Aorta (tissue), 5 donors: ENCODE data around the gene ELFN1. TPM values are rescaled to one million over a fixed set of nuclear protein-coding genes. Genes with fewer than 3 reads are reported as not detected.

ENCODE experiments used
- ATAC-seq: fragments of 200-7000 bp; cut with Tn5 transposase; one replicate; pipeline ENCODE4 v1.9.1; 2022; ENCODE audit warnings: moderate library complexity; ENCODE audit not compliant: low FRiP score
- DNase-seq, 2 donors: peaks; one replicate each; pipeline ENCODE4 v3.0.0-alpha.2; 2020
- H3K27ac ChIP-seq, 2 donors: one replicate each; pipeline ENCODE4 v1.5.1; 2013; ENCODE audit warnings: low read length in 2 of 2, mild to moderate bottlenecking in 2 of 2, moderate library complexity in 2 of 2, control low read depth in 1 of 2, inconsistent platforms in 1 of 2, low read depth in 1 of 2
- H3K27me3 ChIP-seq, 2 donors: one replicate each; pipeline ENCODE4 v1.6.1; 2013; ENCODE audit warnings: control low read depth in 1 of 2, low read length in 1 of 2, mild to moderate bottlenecking in 1 of 2, moderate library complexity in 1 of 2; ENCODE audit not compliant: insufficient read depth in 2 of 2, control insufficient read depth in 1 of 2
- H3K36me3 ChIP-seq, 2 donors: one replicate each; pipeline ENCODE4 v1.6.1; 2013; ENCODE audit warnings: control low read depth in 1 of 2, low read length in 1 of 2, mild to moderate bottlenecking in 1 of 2; ENCODE audit not compliant: insufficient read depth in 2 of 2, control insufficient read depth in 1 of 2
- H3K4me1 ChIP-seq, 2 donors: one replicate each; pipeline ENCODE4 v1.6.1; 2013; ENCODE audit warnings: low read length in 2 of 2, control low read depth in 1 of 2, mild to moderate bottlenecking in 1 of 2, moderate library complexity in 1 of 2; ENCODE audit not compliant: insufficient read depth in 2 of 2, control insufficient read depth in 1 of 2
- H3K4me3 ChIP-seq, 2 donors: one replicate each; pipeline ENCODE4 v1.5.1; 2013; ENCODE audit warnings: low read length in 2 of 2, control low read depth in 1 of 2, mild to moderate bottlenecking in 1 of 2
- H3K9me3 ChIP-seq: one replicate; pipeline ENCODE4 v1.6.1; 2013; ENCODE audit warnings: mild to moderate bottlenecking, low read length; ENCODE audit not compliant: control insufficient read depth
- WGBS, 2 donors: extraction: QIAGEN DNeasy Blood & Tissue Kit; methylation state at CpG; one replicate each; pipeline ENCODE4 v1.1.7; 2013; 5-methylcytosine and 5-hydroxymethylcytosine counted together
- intact Hi-C, 2 donors: fragments of 100-400 bp; cut with DNase I; formaldehyde crosslinking; loops; one replicate each; pipeline versions ENCODE4 v1.14.2 to v1.15.0; 2022
- polyA plus RNA-seq, 2 donors: library from polyadenylated mRNA; stranded (reverse); fragments of 200-250 nt; gene quantifications; one replicate each; pipeline ENCODE4 v1.2.3, GENCODE V29; 2013
- total RNA-seq, 2 donors: library from RNA; stranded (reverse); fragmentation: NEBNext Ultra II Directional; extraction: Animal tissue kit (Norgen Biotek cat#: 25700); gene quantifications; one replicate each; pipeline ENCODE4 v1.2.1, GENCODE V29; 2021
- donor health status: healthy with polysubstance abuse.
- donor health status: Bipolar disorder and iron deficiency.
- donor health status: DM: no; HTN: no; CAD: no.
- donor health status: DM: no; HTN: no; CAD: no.
- donor health status: DM: yes; HTN: yes; CAD: no.

ELFN1 gene
- total and polyA plus RNA-seq, 4 donors: 0.13 to 4.8 (median 1.2) TPM; not detected in 1

DNA sequence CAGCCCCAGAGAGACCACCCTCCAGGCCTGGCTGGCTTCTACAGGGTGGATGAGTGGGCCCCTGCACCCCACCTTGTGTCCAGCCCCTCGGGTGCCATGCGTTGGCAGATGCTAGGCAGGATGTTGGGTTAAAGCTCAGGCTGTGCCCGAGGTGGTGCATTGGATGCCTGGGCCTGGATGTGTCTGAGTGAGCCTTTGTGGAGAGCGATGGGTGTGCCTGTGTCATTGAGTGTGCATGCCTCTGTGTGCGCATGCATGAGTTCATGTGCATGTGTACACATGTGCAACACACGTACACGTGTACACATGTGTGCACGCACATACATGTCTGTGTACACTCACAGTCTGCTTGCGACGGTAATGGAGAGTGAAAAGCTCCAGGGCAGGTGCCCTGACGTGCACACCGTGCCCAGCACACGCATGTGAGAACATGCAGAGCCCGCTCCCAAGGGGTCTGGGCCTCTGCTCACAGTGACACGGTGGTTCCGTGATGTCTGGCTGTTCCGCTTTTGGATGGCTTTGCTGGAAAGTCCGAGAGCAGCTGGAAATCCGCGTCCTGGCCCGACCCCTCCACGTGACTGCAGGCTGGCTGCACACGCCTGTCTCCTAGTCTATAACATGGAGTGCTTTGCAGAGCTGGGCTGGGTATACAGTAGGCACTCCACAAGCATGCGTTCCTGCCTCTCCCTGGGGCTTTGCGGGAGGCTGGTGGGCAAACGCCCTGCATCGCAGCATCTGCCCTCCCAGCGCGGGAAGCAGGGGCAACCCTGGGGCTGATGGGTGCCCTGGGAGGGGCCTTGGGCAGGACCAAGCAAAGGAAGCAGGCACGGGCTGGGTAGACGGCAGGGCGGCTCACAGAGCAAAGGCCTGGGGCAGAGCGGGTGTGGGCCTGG lies 36.9 kb downstream of the ELFN1 start:
- no peaks in the 10 kb centered on the region for H3K27me3 ChIP-seq
- no peak overlapping the region for H3K27ac ChIP-seq
- intact Hi-C loops: no loop called here
- no peak overlapping the region for H3K4me3 ChIP-seq
- H3K9me3 ChIP-seq: peaks cover 3% of the 10 kb centered on the region
- H3K4me1 ChIP-seq: no peaks in the 10 kb centered on the region
- WGBS, 2 donors: 82 to 88% methylated on average over 33 of the region's 33 CpGs
- peak; percentile 25 to 65 for DNase-seq
- no peak for ATAC-seq
- H3K36me3 ChIP-seq: no peaks in the 10 kb centered on the region

DNA sequence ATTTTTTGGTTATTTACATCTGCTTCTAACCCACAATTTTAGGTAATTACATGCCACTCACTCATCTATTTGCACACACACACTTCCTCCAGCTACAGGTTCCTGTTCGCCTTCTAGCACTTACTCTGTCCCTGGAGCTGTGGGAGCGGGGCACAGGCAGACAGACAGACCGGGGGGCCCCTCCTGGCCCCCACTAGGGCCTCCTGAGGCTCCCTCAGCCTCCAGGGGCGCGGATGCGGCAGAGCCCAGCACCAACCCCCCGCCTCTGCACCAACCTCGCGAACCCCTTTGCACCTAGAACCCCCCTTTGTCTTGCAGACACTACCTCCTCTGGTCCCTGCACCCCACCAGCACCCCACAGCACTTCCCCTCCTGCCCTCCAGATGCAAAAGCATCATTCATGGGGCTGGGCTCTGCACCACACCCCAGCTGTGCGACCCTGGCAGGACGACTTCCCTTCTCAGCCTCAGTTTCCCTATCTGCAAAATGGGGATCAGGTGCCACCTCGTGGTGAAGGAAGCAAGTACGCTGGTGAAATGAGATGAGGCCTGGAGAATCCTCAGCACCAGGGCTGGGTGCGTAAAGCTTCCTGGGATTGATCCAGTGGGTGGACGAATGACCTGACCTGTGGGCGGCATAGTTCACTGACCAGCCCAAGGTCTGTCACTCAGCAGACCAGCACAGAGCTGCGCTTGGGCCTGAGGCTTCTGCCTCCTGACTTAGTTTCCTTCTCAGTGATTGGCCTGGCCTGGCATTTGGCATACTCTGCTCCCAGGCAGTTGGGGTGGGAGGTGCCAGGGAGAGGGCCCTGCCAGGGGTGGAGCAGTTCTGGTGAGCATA lies 37.9 kb downstream of the ELFN1 start:
- 83 to 89% methylated on average over 17 of the region's 17 CpGs for WGBS, 2 donors
- Histone ChIP-seq H3K9me3 (peaks cover 1% of the 10 kb centered on the region), H3K27me3 (no peaks in the 10 kb centered on the region), H3K4me3 (no peak overlapping the region), H3K4me1 (no peaks in the 10 kb centered on the region), H3K27ac (no peak overlapping the region), H3K36me3 (no peaks in the 10 kb centered on the region)
- no peak for ATAC-seq
- peak; percentile 24 to 33 for DNase-seq
- intact Hi-C loops: no loop called here

DNA sequence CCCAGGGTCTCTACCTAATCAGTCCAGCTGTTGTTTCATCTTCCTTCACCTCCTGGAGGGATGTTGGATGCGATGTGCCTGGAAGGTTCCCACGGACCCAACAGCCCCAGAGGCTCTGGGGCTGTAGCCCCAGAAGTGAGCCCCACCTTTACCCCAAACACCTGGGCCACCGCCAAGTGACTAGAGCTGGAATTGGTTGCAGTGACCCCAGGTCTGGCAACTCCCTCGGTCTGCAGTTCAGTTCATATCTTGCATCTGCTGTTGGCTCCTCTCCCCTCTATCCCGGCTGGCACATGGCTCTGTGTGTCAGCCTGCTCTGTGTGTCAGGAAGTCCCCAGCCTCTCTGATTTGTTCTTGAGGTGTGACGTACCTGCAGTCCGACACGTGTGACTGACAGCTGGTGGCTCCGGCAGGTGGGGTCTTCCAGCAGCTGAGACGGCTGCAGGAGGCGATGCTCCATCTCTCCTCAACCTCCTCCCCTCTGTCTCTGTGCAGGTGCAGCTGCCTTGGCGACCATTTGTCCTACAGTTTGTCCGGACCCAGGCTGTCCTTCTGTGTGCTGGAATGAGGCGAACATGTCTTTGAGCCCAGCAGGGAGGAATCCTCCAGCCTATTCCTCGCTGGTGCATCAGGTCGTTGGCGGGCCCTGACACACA lies 38.6 kb downstream of the ELFN1 start:
- intact Hi-C loops: no loop called here
- no peak overlapping the region for H3K4me3 ChIP-seq
- DNase-seq (peak; percentile 29 to 37), ATAC-seq (no peak)
- no peaks in the 10 kb centered on the region for H3K4me1 ChIP-seq
- no peak overlapping the region for H3K27ac ChIP-seq
- H3K36me3 ChIP-seq: no peaks in the 10 kb centered on the region
- no peaks in the 10 kb centered on the region for H3K9me3 ChIP-seq
- H3K27me3 ChIP-seq: no peaks in the 10 kb centered on the region
- WGBS, 2 donors: 91% methylated on average over 17 of the region's 17 CpGs

DNA sequence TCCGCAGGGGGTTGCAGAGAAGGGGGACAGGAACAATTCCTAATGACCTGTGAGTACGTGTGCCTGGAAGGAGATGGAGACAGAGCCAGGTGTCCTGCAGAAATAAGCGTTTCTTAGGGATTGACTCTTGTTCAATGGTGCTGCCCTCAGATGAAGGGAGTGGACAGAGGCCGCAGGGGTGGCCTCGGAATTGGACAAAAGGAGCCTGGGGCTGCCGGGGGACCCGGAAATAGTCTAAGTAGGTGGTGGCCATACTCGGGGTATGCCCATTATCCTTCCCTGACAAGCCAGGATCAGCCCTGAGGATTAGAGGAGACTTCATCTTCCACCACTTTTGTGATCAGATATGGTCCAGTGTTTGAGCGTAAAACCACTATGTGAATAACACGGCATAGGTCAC lies 39.2 kb downstream of the ELFN1 start:
- Histone ChIP-seq H3K9me3 (no peaks in the 10 kb centered on the region), H3K27me3 (no peaks in the 10 kb centered on the region), H3K4me3 (no peak overlapping the region), H3K36me3 (no peaks in the 10 kb centered on the region), H3K27ac (no peak overlapping the region), H3K4me1 (no peaks in the 10 kb centered on the region)
- 97% methylated on average over 10 of the region's 10 CpGs for WGBS, 2 donors
- ATAC-seq: no peak
- intact Hi-C loops: no loop called here
- peak in 1 of 2 donors; percentile 21 for DNase-seq

DNA sequence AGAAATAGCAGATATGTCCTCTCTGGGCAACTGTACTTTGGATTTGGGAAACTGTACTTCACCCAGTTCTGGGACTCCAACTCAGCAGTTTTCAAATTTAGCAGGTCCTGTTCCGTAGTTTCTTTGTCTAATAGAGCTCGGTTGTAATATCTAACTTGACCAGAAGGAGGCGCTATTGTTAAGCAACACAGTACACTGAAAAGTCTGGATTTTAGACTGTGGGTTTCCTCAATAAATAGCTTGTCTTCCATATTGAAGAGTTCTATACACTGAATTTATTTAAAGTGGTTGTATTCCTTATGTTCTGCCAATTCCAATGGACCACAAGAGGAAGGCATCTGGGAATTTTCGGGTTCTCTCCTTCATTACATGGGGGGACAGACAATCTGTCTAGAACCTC lies 39.8 kb downstream of the ELFN1 start:
- Histone ChIP-seq H3K27ac (no peak overlapping the region), H3K4me3 (no peak overlapping the region), H3K36me3 (no peaks in the 10 kb centered on the region), H3K9me3 (peaks cover 2% of the 10 kb centered on the region), H3K4me1 (no peaks in the 10 kb centered on the region), H3K27me3 (no peaks in the 10 kb centered on the region)
- WGBS, 2 donors: 91 to 94% methylated on average over 4 of the region's 4 CpGs
- no peak for DNase-seq
- no peak for ATAC-seq
- intact Hi-C loops: no loop called here

DNA sequence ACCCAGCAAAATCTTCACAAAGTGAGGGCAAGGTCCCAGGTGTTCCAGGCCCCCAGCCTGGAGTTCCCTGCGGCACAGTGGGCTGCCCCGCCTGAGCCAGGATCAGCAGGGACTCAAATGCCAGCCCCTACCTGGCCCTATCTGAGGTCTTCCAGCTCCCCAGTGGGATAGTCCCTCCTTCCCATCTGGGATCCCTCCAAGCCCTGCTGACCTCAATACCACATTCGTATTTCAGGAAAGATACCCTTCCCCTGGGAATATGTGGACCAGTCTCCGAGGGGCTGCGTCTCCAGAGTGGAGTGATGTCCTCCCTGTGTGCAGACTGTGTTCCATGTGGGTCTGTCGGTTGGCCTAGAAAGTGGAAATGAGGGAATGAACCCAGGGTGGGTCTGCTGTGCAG lies 40.9 kb downstream of the ELFN1 start:
- Histone ChIP-seq H3K36me3 (no peaks in the 10 kb centered on the region), H3K9me3 (peaks cover 2% of the 10 kb centered on the region), H3K27me3 (no peaks in the 10 kb centered on the region), H3K27ac (no peak overlapping the region), H3K4me1 (no peaks in the 10 kb centered on the region), H3K4me3 (no peak overlapping the region)
- intact Hi-C loops: no loop called here
- ATAC-seq (no peak), DNase-seq (peak; percentile 20 to 46)
- 83 to 85% methylated on average over 6 of the region's 6 CpGs for WGBS, 2 donors

DNA sequence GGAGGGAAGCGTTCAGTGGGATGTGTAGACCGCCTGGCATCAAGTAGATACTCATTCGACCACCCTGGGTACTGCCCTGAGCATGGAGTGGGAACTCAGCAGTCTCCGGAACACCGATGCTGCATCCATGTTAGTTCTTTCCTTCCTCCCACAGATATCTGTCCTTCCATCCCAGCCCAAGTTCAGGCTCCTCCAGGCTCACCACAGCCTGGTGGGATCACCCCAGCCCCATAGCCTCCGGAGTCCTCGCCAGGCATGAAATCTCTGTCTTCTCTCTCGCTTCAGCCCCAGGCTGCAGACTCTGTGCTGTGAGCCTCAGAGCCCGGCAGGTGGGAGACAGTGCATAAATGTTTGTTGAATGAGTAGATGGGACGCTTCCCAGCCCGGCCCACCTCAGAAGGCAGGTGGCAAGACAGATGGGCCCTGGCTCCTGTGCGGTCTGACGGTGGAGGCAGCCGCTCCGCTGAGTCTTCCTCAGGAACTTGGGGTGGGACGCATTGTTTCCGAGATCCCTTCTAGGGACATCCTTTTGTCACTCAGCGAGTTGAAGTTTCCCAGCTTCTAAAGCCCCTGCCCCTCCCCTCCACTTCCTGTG lies 42.9 kb downstream of the ELFN1 start:
- H3K4me1 ChIP-seq: no peaks in the 10 kb centered on the region
- H3K36me3 ChIP-seq: no peaks in the 10 kb centered on the region
- peaks cover 2% of the 10 kb centered on the region for H3K9me3 ChIP-seq
- no peak overlapping the region for H3K4me3 ChIP-seq
- H3K27ac ChIP-seq: no peak overlapping the region
- intact Hi-C loops: no loop called here
- WGBS, 2 donors: 91% methylated on average over 18 of the region's 18 CpGs
- DNase-seq (peak; percentile 6 to 43), ATAC-seq (no peak)
- no peaks in the 10 kb centered on the region for H3K27me3 ChIP-seq
